Measurements from ENCODE around the gene CRYBG2.
"Not testable (repeated sequence)": the region's sequence is repeated elsewhere in the genome, so short reads cannot be mapped to it uniquely, and the experiment has no call there.

The CRYBG2 gene, protein sequence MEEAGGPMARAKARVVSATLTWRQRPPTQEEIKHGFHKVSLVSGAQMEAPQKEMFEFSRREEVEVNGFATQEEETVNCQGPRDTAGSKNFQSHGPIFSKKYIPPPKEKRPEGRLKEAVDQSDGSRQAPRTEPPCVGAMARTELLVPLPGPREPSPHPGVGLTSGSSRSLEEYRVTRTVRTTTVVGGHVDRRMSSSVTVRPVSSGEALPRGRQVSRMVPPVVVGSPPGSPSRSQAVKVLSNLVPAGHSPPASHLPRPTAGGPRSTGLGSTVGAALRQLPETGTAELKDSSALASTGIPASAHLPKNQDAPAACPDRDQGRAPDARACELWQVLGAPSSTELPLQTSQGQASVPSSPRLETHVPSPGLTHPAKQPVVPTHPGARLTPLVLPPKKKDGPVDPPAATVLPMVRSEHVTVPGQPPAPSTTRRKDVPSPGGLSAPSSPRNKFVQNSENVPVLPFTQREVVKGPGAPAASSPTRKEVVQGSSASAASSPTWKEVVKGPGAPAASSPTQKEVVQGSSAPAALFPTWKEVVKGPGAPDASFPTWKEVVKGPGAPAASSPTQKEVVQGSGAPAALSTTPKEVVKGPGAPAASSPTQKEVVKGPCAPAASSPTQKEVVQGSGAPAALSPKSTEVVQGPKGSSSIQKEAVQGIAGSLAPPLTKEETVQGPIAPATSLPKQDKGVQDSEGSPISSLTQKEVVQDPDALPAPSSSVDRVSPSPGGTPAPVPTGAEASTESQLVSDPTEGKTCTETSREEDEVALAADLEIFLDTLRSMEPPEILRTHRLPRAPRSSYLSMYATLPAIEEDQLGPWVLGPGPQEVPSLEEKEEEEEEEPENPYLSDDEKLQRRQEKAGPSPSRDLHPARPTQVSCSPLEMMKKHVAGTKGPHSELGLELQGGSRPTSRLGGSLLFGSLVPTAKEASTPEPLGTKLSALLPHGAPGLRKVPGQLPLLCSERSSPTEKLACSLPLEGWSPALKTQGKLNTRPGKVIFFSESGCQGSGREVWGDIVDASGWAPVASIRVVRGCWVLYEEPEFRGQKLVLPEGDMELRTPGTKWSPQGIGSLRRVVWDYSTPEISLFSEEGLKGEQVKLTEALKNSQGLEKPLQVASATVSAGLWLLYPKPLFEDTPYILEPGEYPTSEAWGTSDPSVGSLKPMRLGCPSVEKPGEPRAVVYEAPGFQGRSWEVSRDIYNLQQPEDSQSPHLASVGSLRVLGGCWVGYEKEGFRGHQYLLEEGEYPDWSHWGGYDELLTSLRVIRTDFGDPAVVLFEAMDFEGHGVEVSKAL (N-terminal part only)

DNA sequence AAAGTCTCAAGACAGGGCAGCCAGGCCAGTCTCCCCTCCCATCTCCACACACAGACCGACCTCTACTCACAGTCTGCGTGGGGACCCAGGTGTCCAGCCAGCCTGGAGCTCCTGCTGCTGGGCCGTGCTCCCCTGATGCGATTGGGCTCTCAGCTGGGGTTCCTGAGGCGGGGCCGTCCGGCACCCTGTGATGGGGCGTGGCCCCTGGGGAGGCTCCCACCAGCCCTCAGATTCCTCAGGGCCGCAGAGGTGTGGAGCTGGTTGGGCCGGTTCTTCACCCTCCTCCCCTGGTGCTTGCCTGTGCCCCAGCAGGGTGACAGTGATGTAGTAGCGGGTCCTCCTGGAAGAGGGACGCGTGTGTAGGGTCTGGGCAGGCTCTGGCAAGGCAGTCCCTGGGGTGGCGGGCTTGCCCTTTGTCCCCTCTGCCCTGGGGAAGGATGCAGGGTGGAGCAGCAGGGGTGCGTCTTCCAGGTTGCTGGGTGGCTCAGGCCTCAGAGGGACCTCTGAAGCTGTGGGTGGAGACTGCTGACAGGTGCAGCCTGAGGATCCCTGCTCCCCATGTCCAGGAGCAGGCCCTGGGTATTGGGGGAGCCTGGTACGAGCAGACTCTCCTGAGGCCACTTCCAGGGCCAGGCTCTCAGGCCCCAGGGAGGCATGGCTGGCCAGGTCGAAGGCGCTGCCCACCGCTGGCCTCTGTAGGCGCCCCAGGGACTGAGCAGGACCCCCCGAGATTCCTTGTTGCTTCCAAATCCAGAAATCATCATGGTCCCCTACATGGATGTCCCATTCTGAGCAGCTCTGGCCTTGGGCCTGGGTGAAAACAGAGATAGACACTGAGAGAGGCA lies at the start of gene CRYBG2:
Gene CRYBG2, minus strand, starts transcription at position 155 of the 845 bp plus-strand sequence. CDS start 7,473 bp downstream, outside the sequence.
- no peak for DNase-seq

DNA sequence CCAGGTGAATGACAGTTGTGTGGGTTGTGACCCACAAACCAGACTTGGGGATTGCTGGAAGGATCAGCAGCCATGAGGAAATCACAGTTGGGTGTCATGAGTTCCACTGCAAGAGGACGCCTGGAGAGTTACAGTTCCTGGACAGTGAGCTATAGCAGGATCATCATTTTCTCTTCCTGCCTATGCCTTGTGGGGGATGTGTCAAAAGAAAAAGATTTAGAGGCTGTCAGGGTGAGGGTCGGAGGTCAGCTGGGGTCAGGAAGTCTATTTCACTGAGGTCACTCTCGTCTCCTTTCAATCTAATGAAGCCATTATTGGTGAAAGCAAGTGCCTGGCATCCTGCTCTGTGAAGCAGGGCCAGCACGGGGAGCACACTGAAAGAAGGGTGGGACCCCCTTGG lies 49.7 kb upstream of the CRYBG2 start:
- peak; percentile 48 for DNase-seq

DNA sequence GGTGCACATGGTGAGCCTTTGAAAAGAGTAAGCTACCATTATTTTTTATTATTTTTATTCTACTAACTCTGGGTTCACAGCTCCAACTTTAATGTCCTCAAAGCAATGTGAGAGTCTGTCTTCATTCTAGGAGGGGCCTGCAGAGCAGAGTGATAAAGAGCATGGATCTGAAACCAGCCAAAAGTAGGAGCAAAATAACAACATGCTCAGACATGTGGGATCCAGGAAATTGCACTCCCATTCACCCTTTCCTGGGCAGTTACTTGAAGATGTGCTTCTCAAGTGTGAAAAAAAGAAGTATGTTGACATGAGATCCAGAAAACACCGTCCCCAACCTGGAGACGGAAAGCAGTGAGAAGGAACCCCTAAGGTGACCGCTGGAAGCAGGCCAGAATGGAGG lies 48.0 kb upstream of the CRYBG2 start:
- no peak for DNase-seq

DNA sequence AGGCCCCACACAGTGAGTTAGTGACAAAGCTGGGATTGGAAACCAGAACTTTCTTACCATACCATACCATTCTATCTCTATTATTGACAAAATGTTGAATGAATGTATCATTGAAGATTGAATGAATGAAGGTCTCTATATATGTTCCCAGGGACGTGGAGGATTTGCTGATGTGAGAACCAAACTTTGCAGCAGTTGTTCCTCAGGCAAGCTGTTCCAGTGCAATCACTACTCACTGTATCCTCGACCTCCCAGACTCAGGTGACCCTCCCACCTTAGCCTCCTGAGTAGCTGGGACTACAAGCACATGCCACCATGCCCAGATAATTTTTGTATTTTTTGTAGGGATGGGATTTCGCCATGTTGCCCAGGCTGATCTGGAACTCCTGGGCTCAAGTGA lies 45.1 kb upstream of the CRYBG2 start:
- DNase-seq, result no peak

DNA sequence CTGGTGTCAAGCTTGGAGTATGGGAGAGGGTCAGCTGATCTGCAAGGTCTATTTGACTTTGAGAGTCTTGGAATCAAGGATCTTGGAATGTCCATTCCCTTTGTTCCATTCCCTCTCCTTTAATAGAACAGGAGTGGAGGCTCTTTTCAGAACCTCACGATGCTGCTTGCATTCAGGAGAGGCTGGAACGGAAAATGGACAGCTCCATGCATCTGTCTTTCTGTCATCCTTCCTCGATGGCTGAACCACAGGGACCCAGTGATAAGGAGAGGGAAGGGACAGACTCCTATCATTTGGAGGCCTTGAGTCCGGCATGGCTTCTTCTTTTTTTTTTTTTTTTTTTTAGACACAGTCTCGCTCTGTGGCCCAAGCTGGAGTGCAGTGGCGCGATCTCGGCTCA lies 41.8 kb upstream of the CRYBG2 start:
- DNase-seq, result no peak

DNA sequence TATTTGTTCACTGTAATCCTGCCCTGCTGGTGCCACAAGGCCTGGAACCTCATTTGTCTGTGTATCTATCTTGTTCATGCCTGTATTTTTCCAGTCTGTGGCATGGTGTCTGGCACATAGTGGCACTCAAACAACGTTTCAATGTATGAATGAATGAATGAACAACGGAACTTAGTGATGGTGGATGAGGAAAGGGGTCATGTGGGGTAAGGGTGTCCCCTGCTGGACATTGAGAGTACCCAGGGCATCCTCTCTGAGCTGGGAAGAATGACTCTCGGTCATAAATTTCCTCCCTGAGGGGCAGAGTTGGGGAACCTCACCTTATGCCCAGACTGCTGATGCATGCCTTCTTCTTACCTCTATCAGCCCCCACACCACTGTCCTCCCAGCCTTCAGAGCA lies 37.5 kb upstream of the CRYBG2 start:
- peak; percentile 71 for DNase-seq

DNA sequence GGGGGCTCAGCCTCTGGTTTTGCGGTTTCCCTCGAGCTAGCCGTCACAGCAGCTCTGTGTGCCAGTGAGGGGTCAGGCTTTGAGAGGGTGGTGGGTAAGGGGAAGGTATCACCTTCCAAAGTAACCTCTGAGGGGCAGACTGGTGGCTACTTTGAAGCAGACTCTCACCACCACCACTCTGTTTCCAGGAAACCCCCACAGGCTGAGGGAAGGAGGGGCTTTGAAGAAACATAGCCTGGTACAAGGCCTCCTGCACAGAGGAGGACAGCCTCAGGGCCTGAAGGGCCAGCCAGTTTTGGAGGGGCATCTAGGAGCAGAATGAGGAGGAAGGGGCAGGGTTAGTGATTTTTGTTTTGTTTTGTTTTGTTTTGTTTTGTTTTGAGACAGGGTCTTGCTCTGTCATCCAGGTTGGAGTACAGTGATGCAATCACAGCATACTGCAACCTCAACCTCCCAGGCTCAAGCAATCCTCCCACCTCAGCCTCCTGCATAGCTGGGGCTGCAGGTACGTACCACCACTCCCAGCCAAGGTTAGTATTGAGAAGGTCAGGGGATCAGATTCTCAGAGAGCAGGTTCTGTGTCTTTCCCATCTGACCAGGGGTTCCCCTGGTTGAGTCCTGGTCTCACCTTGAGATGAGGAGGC lies 35.8 kb upstream of the CRYBG2 start:
- DNase-seq, result no peak

DNA sequence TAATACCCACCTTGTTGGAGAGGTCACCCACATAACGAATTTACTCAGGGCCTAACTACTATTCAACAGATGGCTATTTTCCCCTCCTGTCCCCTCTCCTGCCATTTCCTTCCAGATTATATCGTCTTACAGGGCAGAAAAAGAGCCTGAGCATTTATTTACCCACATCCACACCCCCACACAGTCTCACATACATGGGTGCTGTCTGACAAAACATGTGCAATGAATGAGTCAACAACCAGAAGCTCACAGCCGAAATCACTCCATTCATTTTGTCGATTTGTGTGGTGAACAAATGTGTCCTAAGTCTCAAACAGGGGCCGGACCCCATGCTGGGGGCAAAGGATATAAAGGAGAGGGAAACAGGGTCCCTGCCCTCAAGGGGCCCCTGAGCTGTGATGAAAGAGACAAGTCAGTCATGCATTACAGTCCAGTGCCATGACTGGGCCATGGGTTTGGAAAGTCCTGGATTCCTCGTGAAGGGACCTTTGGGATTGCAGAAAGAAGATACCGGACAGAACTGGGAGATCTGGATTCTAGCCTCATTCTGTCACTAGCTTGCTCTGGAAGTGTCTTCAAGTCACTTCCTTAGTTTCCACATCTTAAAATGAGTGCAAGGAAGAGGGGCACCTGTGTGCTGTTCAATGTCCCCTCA lies 35.0 kb upstream of the CRYBG2 start:
- DNase-seq, result no peak

DNA sequence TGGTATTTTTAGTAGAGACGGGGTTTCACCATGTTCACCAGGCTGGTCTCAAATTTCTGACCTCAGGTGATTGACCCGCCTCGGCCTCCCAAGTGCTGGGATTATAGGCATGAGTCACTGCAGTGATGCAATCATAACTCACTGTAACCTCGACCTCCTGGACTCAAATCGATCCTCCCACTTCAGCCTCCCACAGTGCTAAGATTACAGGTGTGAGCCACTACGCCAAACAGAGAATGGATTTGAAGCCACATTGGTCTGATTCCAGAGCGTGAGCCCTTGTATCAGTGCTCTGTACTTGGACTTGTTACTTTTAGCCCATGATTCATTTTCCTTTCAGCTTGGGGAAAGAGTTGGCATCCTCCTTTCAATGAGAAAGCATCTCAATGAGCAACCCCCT lies 33.5 kb upstream of the CRYBG2 start:
- peak; percentile 67 for DNase-seq

DNA sequence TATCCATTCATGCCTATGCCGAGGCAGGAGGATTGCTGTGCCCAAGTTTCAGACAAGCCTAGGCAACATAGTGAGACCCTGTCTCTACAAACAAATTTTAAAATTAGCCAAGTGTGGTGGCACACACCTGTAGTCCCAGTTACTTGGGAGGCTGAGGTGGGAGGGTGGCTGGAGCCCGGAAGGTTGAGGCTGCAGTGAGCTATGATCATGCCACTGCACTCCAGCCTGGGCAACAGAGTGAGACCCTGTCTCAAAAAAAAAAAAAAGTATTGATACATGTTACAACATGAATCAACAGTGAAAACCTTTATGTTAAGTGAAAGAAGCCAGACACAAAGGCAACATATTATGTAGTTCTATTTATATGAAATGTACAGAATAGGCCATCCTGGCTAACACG lies 31.1 kb upstream of the CRYBG2 start:
- not testable (repeated sequence) for DNase-seq

DNA sequence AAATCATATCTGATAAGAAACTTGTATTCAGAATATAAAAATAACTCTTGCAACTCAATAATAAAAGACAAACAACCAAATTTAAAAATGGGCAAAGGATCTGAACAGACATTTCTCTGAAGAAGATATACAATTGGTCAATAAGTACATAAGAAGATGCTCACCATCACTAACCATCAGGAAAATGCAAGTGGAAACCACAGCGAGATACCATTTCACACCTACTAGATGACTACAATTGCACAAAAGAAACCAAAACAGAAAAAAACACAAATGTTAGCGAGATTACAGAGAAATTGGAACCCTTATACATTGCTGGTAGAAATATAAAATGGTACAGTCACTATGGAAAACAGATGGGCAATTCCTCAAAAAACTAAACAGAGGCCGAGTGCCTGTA lies 30.1 kb upstream of the CRYBG2 start:
- DNase-seq, result no peak

DNA sequence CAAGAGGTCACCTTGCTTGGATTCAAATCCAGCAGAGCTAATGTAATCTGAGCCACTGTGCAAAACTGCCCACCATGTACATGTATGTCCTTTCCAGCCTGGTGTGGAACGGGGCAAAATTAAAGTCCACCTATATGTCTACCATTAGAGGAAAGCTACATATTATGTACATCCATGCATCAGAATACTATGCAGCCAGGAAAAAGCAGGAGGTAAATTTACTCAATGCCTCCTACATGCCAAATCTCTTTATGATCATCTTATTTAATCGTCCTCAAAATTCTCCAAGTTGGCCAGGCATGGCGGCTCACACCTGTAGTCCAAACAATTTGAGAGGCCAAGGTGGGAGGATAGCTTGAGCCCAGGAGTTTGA lies 24.9 kb upstream of the CRYBG2 start:
- DNase-seq, result no peak

DNA sequence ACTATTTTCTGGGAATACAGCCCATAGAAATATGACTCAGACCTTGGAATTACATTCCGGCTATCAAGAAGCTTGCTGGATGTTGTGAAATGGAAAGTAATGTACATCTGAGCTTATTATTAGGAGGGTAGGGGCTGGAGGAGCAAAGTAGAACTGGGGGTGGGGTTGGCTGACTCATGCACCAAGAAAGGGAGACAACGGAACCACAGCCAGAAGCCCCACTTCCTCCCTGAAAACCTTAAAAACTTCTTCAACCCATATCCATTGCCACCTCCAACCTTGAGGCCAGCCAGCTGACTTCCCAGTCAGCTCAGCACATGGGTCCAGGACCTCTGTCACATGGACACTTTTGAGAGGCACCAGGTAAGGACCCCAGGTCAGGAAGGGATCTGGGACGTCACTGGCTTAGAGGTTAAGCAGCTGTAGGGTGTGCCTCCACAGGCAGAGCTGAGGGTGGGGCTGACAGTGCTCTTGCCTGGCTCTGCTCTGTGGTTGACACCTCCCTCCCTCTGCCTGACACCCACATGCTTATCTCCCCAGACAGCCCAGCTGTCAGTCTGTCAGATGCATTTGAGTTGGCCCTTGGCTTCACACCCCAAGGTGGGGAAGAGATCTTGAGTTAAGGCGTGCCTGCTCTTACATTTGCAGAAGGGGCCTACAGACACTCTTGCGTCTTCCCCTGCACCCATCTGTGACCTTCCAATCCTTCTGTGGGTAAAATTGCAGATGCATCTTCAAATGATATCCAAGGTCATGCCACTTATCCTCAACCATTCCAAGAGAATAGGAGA lies 24.4 kb upstream of the CRYBG2 start:
- DNase-seq, result peak; percentile 98

DNA sequence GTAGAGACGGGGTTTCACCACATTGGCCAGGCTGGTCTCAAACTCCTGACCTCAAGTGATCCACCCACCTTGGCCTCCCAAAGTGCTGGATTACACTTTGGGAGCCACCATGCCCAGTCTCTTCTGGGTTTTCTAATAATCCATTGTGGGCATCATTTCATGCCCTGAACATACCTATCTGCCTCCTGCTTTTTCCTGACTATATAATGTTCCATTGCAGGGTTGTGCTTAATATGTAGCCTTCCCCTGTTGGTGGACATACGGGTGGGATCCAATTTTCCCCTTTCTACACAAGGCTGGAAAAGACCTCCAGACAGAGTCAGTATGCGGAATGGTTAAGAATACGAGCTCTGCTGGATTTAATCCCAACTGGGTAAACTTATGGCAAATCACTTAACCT lies 22.1 kb upstream of the CRYBG2 start:
- no peak for DNase-seq

DNA sequence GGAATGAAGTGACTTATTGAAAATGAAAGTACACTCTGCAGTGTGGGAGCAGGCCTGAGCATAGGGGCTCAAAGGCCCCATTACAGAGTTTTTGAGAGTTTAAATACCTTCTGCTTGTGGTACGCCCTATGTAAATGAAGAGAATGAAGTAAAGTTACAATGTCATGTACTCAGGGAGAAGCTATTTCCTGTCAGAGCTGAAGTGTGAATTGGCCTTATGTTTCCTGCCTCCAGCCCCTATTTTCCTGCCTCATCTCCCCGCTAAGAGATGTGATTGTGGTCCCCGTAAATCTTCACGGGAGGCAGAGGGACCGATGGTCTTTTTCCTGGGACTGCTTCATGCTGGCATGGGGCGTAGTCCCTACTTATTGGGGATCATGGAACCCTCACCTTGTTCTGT lies 21.2 kb upstream of the CRYBG2 start:
- DNase-seq, result peak; percentile 47

DNA sequence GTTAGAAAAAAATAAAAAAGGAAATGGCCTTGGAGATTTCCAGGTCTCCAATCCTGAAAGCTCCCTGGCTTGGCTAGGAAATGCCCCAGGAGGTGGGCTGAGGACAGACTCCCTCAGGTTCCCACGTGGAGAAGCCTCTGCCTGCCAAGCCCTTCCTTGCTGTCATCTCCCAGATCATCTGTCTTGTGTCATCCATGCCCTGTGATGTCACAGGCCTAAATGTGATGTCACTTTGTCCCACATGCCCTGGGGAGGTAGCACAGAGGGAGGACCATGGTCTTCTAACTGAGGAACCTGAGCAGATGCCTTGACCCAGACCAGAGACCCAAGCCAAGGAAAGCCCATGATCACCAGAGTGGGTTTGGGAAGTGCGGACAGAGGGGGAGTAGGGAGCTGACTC lies 20.4 kb upstream of the CRYBG2 start:
- DNase-seq, result not testable (repeated sequence)

DNA sequence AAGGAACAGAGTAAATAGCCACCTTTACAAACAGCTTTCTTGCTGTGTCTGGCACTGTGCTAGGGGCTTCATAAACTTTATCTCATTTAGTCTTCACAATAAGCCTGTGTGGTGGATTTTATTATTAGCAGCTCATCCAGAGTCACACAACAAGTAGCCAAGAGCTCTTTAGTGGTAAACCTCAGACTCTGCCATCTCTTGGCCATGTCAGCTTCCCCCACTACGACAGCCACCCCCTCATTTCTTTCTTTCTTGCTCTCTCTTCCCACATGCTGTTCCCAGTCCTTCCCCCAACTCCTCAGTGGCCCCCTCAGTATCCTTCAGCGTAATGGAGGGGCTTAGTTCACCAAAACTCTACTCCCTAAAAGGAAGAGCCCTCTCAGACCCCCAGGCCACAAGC lies 19.9 kb upstream of the CRYBG2 start:
- DNase-seq, result no peak

DNA sequence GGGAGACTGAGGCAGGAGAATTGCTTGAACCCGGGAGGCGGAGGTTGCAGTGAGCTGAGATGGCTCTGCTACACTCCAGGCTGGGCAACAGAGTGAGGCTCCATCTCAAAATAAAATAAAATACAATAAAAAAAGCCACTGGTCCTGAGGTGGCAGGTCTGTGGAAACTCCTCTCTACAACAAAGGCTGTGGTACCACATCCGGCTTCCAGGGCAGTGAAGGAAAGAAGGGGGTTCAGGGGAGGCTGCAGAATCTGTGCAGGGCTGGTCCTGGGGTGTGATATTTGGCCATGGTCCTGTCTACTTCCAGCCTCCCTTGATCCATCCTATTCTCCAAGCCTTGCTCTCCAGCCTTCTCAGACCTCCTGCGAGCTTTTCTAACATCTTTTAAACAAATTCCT lies 19.4 kb upstream of the CRYBG2 start:
- no peak for DNase-seq

DNA sequence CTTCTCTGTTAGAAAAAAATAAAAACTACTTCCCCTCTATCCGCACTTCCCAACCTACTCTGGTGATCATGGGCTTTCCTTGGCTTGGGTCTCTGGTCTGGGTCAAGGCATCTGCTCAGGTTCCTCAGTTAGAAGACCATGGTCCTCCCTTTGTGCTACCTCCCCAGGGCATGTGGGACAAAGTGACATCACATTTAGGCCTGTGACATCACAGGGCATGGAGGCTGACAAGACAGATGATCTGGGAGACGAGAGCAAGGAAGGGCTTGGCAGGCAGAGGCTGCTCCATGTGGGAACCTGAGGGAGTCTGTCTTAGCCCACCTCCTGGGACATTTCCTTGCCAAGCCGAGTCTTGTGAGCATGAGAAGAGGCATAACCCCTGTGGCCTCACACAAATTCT lies 18.7 kb upstream of the CRYBG2 start, which contains the start of gene ZNF683:
Gene ZNF683, minus strand, starts transcription at position 140 of the 400 bp plus-strand sequence. CDS start 4,179 bp downstream, outside the sequence.
- not testable (repeated sequence) for DNase-seq

DNA sequence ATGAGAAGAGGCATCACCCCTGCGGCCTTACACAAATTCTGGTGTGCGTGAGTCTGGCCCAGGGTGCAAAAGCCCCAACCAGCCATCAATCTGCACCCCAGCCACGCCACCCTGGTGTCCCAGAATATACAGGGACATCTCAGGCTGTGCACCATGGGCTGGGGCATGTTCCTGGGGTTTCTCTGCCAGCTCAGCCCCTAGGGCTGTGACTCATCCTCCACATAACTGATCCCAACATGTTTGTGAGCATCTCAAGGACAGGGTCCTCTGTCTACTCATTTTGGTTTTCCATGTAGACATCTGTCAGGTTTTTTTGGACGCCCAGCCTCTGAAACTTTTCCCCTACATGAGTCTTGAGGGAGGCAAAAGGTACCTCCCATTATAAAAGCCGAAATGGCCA lies 18.1 kb upstream of the CRYBG2 start:
- DNase-seq, result peak; percentile 68

All from EL (cell line).